Neuronal stem cell (in vitro differentiated cells): ENCODE results near the gene FIBIN.

Experiments used
- DNase-seq: peaks from one replicate; pipeline ENCODE4 v3.0.0-alpha.2; 2013; ENCODE audit warnings: low spot score
- H2AFZ ChIP-seq: one replicate; pipeline ENCODE4 v1.6.1; 2013; ENCODE audit warnings: mild to moderate bottlenecking, low read length, inconsistent platforms
- H2AK5ac ChIP-seq: 2 replicates; pipeline ENCODE4 v1.6.1; 2013; ENCODE audit warnings: low read depth, mild to moderate bottlenecking, inconsistent platforms, low read length, moderate library complexity, mixed read lengths
- H2BK120ac ChIP-seq: 2 replicates; pipeline ENCODE4 v1.6.1; 2013; ENCODE audit warnings: low read depth, mild to moderate bottlenecking, inconsistent platforms, low read length, moderate library complexity, mixed read lengths
- H2BK12ac ChIP-seq: one replicate; pipeline ENCODE4 v1.6.1; 2013; ENCODE audit warnings: low read length, inconsistent platforms
- H2BK15ac ChIP-seq: 2 replicates; pipeline ENCODE4 v1.6.1; 2013; ENCODE audit warnings: mild to moderate bottlenecking, low read length, inconsistent platforms, mixed read lengths
- H2BK5ac ChIP-seq: one replicate; pipeline ENCODE4 v1.6.1; 2013; ENCODE audit warnings: inconsistent platforms, mild to moderate bottlenecking, low read length, moderate library complexity
- H3K14ac ChIP-seq: one replicate; pipeline ENCODE4 v1.6.1; 2013; ENCODE audit warnings: low read length, inconsistent platforms
- H3K18ac ChIP-seq: 2 replicates; pipeline ENCODE4 v1.6.1; 2013; ENCODE audit warnings: low read length, inconsistent platforms
- H3K23ac ChIP-seq: 2 replicates; pipeline ENCODE4 v1.6.1; 2013; ENCODE audit warnings: low read depth, mild to moderate bottlenecking, mixed read lengths, low read length, inconsistent platforms; ENCODE audit not compliant: poor library complexity
- H3K27ac ChIP-seq: replicated peaks from 3 replicates; pipeline ENCODE4 v1.5.1; 2013; ENCODE audit warnings: low read length, inconsistent platforms
- H3K27me3 ChIP-seq, 3 experiments: 2 replicates each; pipeline ENCODE4 v1.6.1; 2013; ENCODE audit warnings: low read length in 3 of 3, mild to moderate bottlenecking in 2 of 3, inconsistent platforms in 1 of 3, low read depth in 1 of 3, mixed read lengths in 1 of 3, moderate library complexity in 1 of 3; ENCODE audit not compliant: control insufficient read depth in 3 of 3, insufficient read depth in 3 of 3
- H3K36me3 ChIP-seq, 2 donors: replicated peaks in 1 of 2; 2 replicates each; pipeline ENCODE4 v1.6.1; 2013; ENCODE audit warnings: low read length in 2 of 2; ENCODE audit not compliant: control insufficient read depth in 2 of 2, insufficient read depth in 2 of 2
- H3K4ac ChIP-seq: 2 replicates; pipeline ENCODE4 v1.6.1; 2013; ENCODE audit warnings: inconsistent platforms, mild to moderate bottlenecking, low read length, moderate library complexity
- H3K4me1 ChIP-seq, 2 donors: 1 replicate in 1 of 2; 2 replicates in 1 of 2; pipeline ENCODE4 v1.6.1; 2013; ENCODE audit warnings: low read length in 2 of 2, low read depth in 1 of 2; ENCODE audit not compliant: control insufficient read depth in 2 of 2, insufficient read depth in 1 of 2
- H3K4me2 ChIP-seq: one replicate; pipeline ENCODE4 v1.6.1; 2013; ENCODE audit warnings: mild to moderate bottlenecking, low read length, inconsistent platforms; ENCODE audit not compliant: insufficient read depth, poor library complexity, severe bottlenecking
- H3K4me3 ChIP-seq, 2 donors: 2 replicates each; pipeline ENCODE4 v1.5.1; 2013; ENCODE audit warnings: low read length in 2 of 2, mild to moderate bottlenecking in 2 of 2, inconsistent platforms in 1 of 2, moderate library complexity in 1 of 2
- H3K79me1 ChIP-seq: one replicate; pipeline ENCODE4 v1.6.1; 2013; ENCODE audit warnings: low read depth, mild to moderate bottlenecking, inconsistent platforms, low read length, moderate library complexity
- H3K9ac ChIP-seq: one replicate; pipeline ENCODE4 v1.6.1; 2013; ENCODE audit warnings: mild to moderate bottlenecking, low read depth, low read length, inconsistent platforms; ENCODE audit not compliant: poor library complexity
- H3K9me3 ChIP-seq, 2 donors: replicated peaks in 1 of 2; 2 replicates each; pipeline versions ENCODE3 to v1.6.1; 2013; ENCODE audit warnings: low read length in 2 of 2, mild to moderate bottlenecking in 2 of 2, inconsistent platforms in 1 of 2, low read depth in 1 of 2, mixed read lengths in 1 of 2, moderate library complexity in 1 of 2; ENCODE audit not compliant: control insufficient read depth in 2 of 2, insufficient read depth in 1 of 2
- H4K8ac ChIP-seq: one replicate; pipeline ENCODE4 v1.6.1; 2013; ENCODE audit warnings: low read depth, mild to moderate bottlenecking, inconsistent platforms, low read length, moderate library complexity
- H4K91ac ChIP-seq: one replicate; pipeline ENCODE4 v1.6.1; 2013; ENCODE audit warnings: low read length, low read depth, mild to moderate bottlenecking, inconsistent platforms; ENCODE audit not compliant: poor library complexity
- WGBS, 2 donors: extraction: QIAGEN DNeasy Blood & Tissue Kit; methylation state at CpG; one replicate each; pipeline ENCODE4 v1.1.7; 2013; ENCODE audit warnings: missing lambda C conversion rate in 2 of 2, mixed read lengths in 1 of 2; ENCODE audit not compliant: insufficient read length in 2 of 2, insufficient replicate concordance in 1 of 2; ENCODE audit errors: extremely low coverage in 2 of 2; 5-methylcytosine and 5-hydroxymethylcytosine counted together

FIBIN gene

GRCh38 chr11:26971961-26972360 is 22.0 kb upstream of the FIBIN start:
- Histone ChIP-seq H3K79me1 (no peaks in the 10 kb centered on the region), H3K27ac (no peak overlapping the region), H2BK120ac (no peak overlapping the region), H3K9me3 (no peaks in the 10 kb centered on the region), H3K36me3 (no peaks in the 10 kb centered on the region), H4K8ac (no peak overlapping the region), H2AFZ (no peak overlapping the region), H2BK5ac (no peak overlapping the region), H3K4me3 (no peak overlapping the region), H3K23ac (no peak overlapping the region), H2BK12ac (no peak overlapping the region), H3K14ac (no peak overlapping the region), H3K9ac (no peak overlapping the region), H3K4me2 (no peak overlapping the region), H3K4me1 (no peaks in the 10 kb centered on the region), H3K4ac (no peak overlapping the region), H2BK15ac (no peak overlapping the region), H2AK5ac (no peak overlapping the region), H3K18ac (no peak overlapping the region), H3K27me3 (no peaks in the 10 kb centered on the region), H4K91ac (no peak overlapping the region)
- DNase-seq = no peak
- no CpG with 5 or more reads among the region's 2 CpGs for WGBS, 2 donors

DNA sequence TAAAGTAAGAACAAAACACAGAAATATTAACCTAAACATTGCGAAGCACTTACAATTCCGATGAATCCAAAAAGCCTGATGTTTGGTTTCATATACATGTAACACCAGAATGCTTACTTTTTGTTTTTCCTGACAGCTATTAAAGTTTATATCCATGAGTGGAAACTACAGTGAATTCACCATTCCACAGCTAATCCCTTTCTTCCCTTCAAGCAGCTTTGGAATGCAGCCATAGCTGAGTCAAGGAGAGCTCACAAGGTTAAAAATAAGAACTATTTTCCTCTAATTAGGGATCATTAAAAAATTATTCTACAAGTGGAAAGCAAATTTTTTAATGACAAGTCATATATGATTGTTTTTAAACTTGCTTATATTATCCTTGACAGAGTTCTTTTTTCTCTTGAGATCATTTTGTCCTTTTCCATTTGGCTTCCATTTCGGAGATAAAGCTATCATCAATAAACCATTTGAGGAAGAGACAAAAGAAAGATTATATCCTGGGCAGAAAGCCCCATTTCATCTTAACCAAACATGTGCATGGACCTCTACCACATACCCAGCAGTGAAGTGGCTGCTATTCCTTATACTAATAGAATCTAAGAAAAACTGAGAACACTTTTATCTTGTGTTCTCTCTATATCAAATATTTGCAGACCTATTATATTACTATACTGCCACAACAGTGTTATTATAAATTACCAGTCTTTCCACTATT is 19.7 kb upstream of the FIBIN start:
- DNase-seq = no peak
- Histone ChIP-seq H2BK5ac (no peak overlapping the region), H3K4me1 (no peaks in the 10 kb centered on the region), H4K91ac (no peak overlapping the region), H2AK5ac (no peak overlapping the region), H4K8ac (no peak overlapping the region), H2BK120ac (no peak overlapping the region), H3K36me3 (no peaks in the 10 kb centered on the region), H3K4me2 (no peak overlapping the region), H3K23ac (no peak overlapping the region), H3K27me3 (no peaks in the 10 kb centered on the region), H2BK15ac (no peak overlapping the region), H2AFZ (no peak overlapping the region), H3K79me1 (no peaks in the 10 kb centered on the region), H3K18ac (no peak overlapping the region), H3K9ac (no peak overlapping the region), H3K14ac (no peak overlapping the region), H3K9me3 (peaks cover 0 to 1% of the 10 kb centered on the region in 2 donors), H3K4ac (no peak overlapping the region), H2BK12ac (no peak overlapping the region), H3K4me3 (no peak overlapping the region), H3K27ac (no peak overlapping the region)
- no CpG with 5 or more reads among the region's 3 CpGs for WGBS, 2 donors

DNA sequence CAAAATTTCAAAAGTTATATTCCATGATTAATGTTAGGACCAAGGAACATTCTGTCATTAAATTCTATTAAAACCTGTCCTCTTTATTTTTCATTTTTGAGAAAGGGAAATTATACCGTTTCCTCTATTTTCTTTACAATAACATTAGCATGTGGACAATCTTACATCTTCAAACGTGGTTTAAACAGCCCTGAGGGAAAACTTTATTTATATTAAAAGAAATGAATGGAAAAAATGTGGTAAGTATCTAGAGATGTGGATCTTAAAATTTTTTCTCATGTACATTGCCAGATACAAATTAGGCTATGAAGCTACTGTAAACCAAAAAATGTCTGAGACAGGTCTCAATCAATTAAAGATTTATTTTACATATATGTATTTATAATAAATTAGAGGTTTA is 18.9 kb upstream of the FIBIN start:
- Histone ChIP-seq H3K18ac (no peak overlapping the region), H2BK5ac (no peak overlapping the region), H2AK5ac (no peak overlapping the region), H3K4ac (no peak overlapping the region), H3K9me3 (peaks cover 0 to 1% of the 10 kb centered on the region in 2 donors), H4K8ac (no peak overlapping the region), H3K4me1 (no peaks in the 10 kb centered on the region), H2BK12ac (no peak overlapping the region), H3K27ac (no peak overlapping the region), H4K91ac (no peak overlapping the region), H3K4me2 (no peak overlapping the region), H2AFZ (no peak overlapping the region), H2BK15ac (no peak overlapping the region), H3K4me3 (no peak overlapping the region), H3K14ac (no peak overlapping the region), H3K23ac (no peak overlapping the region), H3K36me3 (no peaks in the 10 kb centered on the region), H3K27me3 (no peaks in the 10 kb centered on the region), H2BK120ac (no peak overlapping the region), H3K79me1 (no peaks in the 10 kb centered on the region), H3K9ac (no peak overlapping the region)
- no CpG with 5 or more reads among the region's 2 CpGs for WGBS, 2 donors
- no peak for DNase-seq

DNA sequence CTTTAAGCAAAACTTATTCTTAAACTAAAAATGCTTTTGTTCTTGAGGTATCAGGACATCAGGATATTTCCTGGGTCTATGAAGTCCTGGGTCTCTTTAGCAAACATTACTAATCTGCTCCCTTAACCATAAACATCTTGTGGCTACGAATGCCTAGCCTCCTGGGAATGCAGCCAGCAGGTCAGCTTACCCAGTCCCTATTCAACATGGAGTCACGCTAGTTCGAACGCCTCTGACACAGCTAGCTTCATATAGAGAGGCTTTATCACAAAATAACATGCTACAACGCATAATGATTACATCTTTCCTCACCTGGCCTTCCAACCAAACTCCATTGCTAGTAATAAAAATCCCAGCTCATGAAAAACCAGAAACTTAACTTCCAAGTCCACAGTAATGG is 17.5 kb upstream of the FIBIN start:
- H3K4me2 ChIP-seq = no peak overlapping the region
- H2BK15ac ChIP-seq = no peak overlapping the region
- no peaks in the 10 kb centered on the region for H3K4me1 ChIP-seq
- no peak overlapping the region for H3K4me3 ChIP-seq
- H3K18ac ChIP-seq = no peak overlapping the region
- no peaks in the 10 kb centered on the region for H3K36me3 ChIP-seq
- WGBS, 2 donors = no CpG with 5 or more reads among the region's 5 CpGs
- H2BK12ac ChIP-seq = no peak overlapping the region
- no peak overlapping the region for H3K4ac ChIP-seq
- H3K79me1 ChIP-seq = no peaks in the 10 kb centered on the region
- no peak overlapping the region for H2AK5ac ChIP-seq
- peaks cover 0 to 1% of the 10 kb centered on the region in 2 donors for H3K9me3 ChIP-seq
- H2BK5ac ChIP-seq = no peak overlapping the region
- H2AFZ ChIP-seq = peak overlapping the region; percentile 65
- H3K23ac ChIP-seq = no peak overlapping the region
- no peak overlapping the region for H3K9ac ChIP-seq
- no peak overlapping the region for H4K91ac ChIP-seq
- no peak overlapping the region for H2BK120ac ChIP-seq
- H3K14ac ChIP-seq = no peak overlapping the region
- no peak overlapping the region for H4K8ac ChIP-seq
- H3K27me3 ChIP-seq = no peaks in the 10 kb centered on the region
- no peak for DNase-seq
- no peak overlapping the region for H3K27ac ChIP-seq
